AG04450 (cell line): ENCODE measurements around the gene AGAP3. TPM values are rescaled to one million over a fixed set of nuclear protein-coding genes. Genes with fewer than 3 reads are reported as not detected.

Experiments
- CTCF ChIA-PET: fragments of 300-600, 350-600 bp; formaldehyde crosslinking; extraction: SDS; loops from one replicate; lab custom pipeline; 2022; ENCODE audit warnings: antibody characterized with exemption, inconsistent platforms; lab: Charles Lee
- POLR2A ChIA-PET: fragments of 350-600 bp; formaldehyde crosslinking; extraction: SDS; loops from one replicate; lab custom pipeline; 2021; ENCODE audit warnings: antibody characterized with exemption, inconsistent platforms; lab: Yijun Ruan, JAX
- DNase-seq: peaks from one replicate; pipeline ENCODE4 v3.0.0-alpha.2; 2011; ENCODE audit warnings: low read depth, low spot score
- H3K27ac ChIP-seq: one replicate; pipeline ENCODE4 v1.5.1; 2012; ENCODE audit warnings: low read depth, low read length, control low read depth
- H3K27me3 ChIP-seq: one replicate; pipeline ENCODE4 v1.6.0; 2012; ENCODE audit warnings: low read length; ENCODE audit not compliant: control insufficient read depth, insufficient read depth
- H3K4me3 ChIP-seq: 2 replicates; pipeline ENCODE4 v1.5.1; 2011; ENCODE audit warnings: mild to moderate bottlenecking, low read depth, low read length, control low read depth
- H3K9me3 ChIP-seq: 2 replicates; pipeline ENCODE4 v1.5.1; 2012; ENCODE audit warnings: low read length; ENCODE audit not compliant: control insufficient read depth, insufficient read depth
- CTCF ChIP-seq: IDR thresholded peaks from 2 replicates; pipeline ENCODE4 v1.5.1; 2011; ENCODE audit warnings: low read depth, low read length, control low read depth, inconsistent platforms
- polyA plus RNA-seq: library from polyadenylated mRNA; depleted of rRNA; stranded (reverse); fragments of >200 nt; gene quantifications from 2 replicates; pipeline ENCODE4 v1.2.3, GENCODE V29; 2011

Gene AGAP3
- polyA plus RNA-seq, 1 experiment: 44.6 TPM

DNA sequence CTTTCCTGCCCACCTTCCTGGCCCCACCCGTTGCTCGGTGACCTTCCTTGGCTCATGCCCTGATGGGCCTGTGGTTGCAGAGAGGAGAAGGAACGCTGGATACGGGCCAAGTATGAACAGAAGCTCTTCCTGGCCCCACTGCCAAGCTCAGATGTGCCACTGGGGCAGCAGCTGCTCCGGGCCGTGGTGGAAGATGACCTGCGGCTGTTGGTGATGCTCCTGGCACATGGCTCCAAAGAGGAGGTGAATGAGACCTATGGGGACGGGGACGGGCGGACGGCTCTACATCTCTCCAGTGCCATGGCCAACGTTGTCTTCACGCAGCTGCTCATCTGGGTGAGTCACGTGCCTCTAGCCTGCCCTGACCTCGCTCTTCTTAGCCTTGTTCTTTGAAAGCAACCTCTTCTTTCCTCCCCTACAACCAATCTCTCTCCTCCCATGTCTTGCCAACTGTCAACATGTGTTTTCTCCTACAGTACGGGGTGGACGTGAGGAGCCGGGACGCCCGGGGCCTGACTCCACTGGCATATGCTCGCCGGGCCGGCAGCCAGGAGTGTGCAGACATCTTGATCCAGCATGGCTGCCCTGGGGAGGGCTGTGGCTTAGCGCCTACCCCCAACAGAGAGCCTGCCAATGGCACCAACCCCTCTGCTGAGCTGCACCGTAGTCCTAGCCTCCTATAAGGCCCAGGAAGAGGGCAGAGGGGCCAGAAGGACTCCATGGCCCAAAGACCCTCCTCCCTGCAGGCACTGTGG is 57.2 kb downstream of the AGAP3 start:
- Histone ChIP-seq H3K9me3 (no peaks in the 10 kb centered on the region), H3K27ac (no peak overlapping the region), H3K4me3 (no peak overlapping the region), H3K27me3 (peaks cover 5% of the 10 kb centered on the region)
- DNase-seq: no peak
- CTCF ChIA-PET: interaction anchor here (1.5 kb wide), 1 partner anchor 19 kb away, joined by 3 read pairs; no protein-coding TSS in a partner anchor
- TF ChIP-seq CTCF: no peak
- POLR2A ChIA-PET: interaction anchor here (0.9 kb wide), 1 partner anchor 14 kb away, joined by 3 read pairs; no protein-coding TSS in a partner anchor

DNA sequence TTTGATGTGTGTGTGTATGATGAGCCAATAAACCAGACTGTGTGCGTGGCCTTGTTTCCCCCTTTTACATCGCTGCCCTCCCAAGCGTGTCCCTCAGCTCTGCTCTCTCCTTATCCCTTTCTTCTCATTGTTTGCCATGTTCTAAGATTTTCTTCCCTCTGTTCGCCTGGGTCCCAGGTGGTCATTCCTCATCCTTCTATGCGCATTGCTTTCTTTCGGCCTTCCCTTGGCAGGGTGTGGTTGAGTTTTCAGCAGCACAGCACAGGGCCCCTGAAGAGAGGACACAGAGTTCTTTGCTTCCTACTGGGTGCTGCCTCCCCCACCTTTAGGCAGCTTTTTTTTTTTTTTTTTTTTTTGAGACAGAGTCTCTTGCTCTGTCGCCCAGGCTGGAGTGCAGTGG is 58.1 kb downstream of the AGAP3 start:
- ChIA-PET POLR2A (interaction anchor here (0.7 kb wide), 1 partner anchor 105 kb away, joined by 7 read pairs; no protein-coding TSS in a partner anchor), CTCF (interaction anchor here (1.0 to 1.5 kb wide), 2 partner anchors 20 to 24 kb away, joined by 3 read pairs; no protein-coding TSS in a partner anchor)
- no peak for DNase-seq

GRCh38 chr7:151146761-151147160 is 60.5 kb downstream of the AGAP3 start:
- Histone ChIP-seq H3K27me3 (peaks cover 29% of the 10 kb centered on the region), H3K27ac (no peak overlapping the region), H3K4me3 (no peak overlapping the region), H3K9me3 (no peaks in the 10 kb centered on the region)
- no peak for TF ChIP-seq CTCF
- CTCF ChIA-PET: interaction anchor here (0.6 to 1.9 kb wide), 5 partner anchors 21 to 73 kb away, joined by 3 to 7 read pairs (median 6); no protein-coding TSS in a partner anchor
- DNase-seq: no peak
- POLR2A ChIA-PET: no interaction called here

More for the DNA sequence above, 58.1 kb downstream of the AGAP3 start:
- Histone ChIP-seq H3K9me3 (no peaks in the 10 kb centered on the region), H3K27me3 (peaks cover 11% of the 10 kb centered on the region), H3K4me3 (no peak overlapping the region), H3K27ac (no peak overlapping the region)
- TF ChIP-seq CTCF: no peak

- H3K27ac ChIP-seq: no peak overlapping the region
- no peaks in the 10 kb centered on the region for H3K9me3 ChIP-seq
- DNase-seq: no peak
- no peak for TF ChIP-seq CTCF
- H3K4me3 ChIP-seq: no peak overlapping the region
- POLR2A ChIA-PET: interaction anchor here (1.1 kb wide), 1 partner anchor 9 kb away, joined by 3 read pairs; no protein-coding TSS in a partner anchor
- CTCF ChIA-PET: interaction anchor here (1.1 to 1.5 kb wide), 2 partner anchors 15 to 23 kb away, joined by 3 to 7 read pairs; no protein-coding TSS in a partner anchor
- H3K27me3 ChIP-seq: peaks cover 41% of the 10 kb centered on the region
Observed at GRCh38 chr7:151148319-151149259, 62.3 kb downstream of the AGAP3 start.
